ENCODE measurements around the gene ZNF133.

DNA sequence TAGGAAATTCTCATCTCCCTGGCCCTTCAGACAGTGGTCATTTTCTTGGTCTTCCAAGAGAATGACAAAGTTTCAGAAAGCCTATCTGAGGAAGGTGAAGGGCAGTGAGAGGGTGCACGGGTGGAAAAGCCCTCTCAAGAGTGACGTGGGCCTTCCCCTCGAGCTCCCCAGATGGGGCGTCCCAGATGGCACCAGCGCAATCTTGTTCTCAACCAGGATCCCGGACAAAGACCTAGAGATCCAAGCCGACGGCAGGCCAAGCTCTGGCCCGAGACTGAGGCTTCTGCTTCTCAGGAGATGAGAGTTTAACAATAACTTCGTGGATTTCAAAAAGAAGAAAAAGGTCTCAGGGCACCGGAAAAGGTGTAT lies 797 bp upstream of the ZNF133 start:
- TF ChIP-seq CTCF (conservative IDR thresholded peaks at IDR 0.05) (no peak), EZH2 (IDR thresholded peaks at IDR 0.05; ENCODE audit: low read depth) (no peak)

All from PC-9 (cell line).